Loucy (cell line): ENCODE data around the gene INSC.
A peak's percentile ranks its signal among the peaks of the same experiment; 100 is the strongest.

ENCODE experiments used
- CTCF ChIP-seq: fragments of 200-600 bp; sonication (generic); conservative IDR thresholded peaks from 2 replicates; pipeline ENCODE4 v1.5.1; 2014; ENCODE audit warnings: mild to moderate bottlenecking, antibody characterized with exemption, low read length
- EZH2phosphoT487 ChIP-seq: fragments of 200-600 bp; IDR thresholded peaks from 2 replicates; pipeline ENCODE4 v1.6.1; 2018; ENCODE audit warnings: antibody characterized with exemption, mild to moderate bottlenecking, moderate library complexity, borderline replicate concordance

- TF ChIP-seq CTCF (peak; percentile 95), EZH2phosphoT487 (no peak)
These were observed 93.9 kb downstream of the INSC start for GRCh38 chr11:15208378-15209222.
